NCI-H2107 treated with DMSO at 0.1 percent for 48 hours (cell line): Measurements from ENCODE around the gene ZNF561.
"Not testable (repeated sequence)": the region's sequence is repeated elsewhere in the genome, so short reads cannot be mapped to it uniquely, and the experiment has no call there.

ENCODE experiments used
- DNase-seq: peaks from one replicate; lab custom pipeline; 2025; ENCODE audit not compliant: unreplicated experiment; lab: John Stamatoyannopoulos, UW

The ZNF561 gene

GRCh38 chr19:9582081-9582725 lies 38.8 kb downstream of the ZNF561 start:
- not testable (repeated sequence) for DNase-seq

- no peak for DNase-seq
These were observed 40.3 kb downstream of the ZNF561 start for GRCh38 chr19:9580728-9581127.

- no peak for DNase-seq
These were observed 50.8 kb downstream of the ZNF561 start for GRCh38 chr19:9570255-9570654.

GRCh38 chr19:9566729-9567128 lies 54.3 kb downstream of the ZNF561 start:
- DNase-seq: no peak

GRCh38 chr19:9565900-9566705 lies 54.9 kb downstream of the ZNF561 start:
- DNase-seq: no peak
